ENCODE data around the gene SNRNP25.

DNA sequence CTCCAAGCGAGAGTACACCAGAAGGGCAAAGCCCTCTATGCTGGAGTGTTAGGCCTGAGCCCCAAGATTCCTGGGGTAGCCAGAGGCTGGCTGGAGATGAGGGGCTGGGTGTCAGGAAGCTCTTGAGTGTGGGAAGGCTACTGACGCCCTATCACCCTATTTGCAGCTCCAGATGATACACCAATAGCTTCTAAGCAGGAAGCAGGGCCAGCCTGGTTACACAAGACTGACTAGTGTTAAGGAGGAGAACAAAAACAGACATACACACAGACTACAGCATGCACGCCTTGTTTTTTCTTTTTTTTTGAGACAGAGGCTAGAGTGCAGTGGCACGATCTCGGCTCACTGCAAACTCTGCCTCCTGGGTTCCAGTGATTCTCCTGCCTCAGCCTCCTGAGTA is 16.1 kb upstream of the SNRNP25 start:
- TF ChIP-seq, protein P1, sequence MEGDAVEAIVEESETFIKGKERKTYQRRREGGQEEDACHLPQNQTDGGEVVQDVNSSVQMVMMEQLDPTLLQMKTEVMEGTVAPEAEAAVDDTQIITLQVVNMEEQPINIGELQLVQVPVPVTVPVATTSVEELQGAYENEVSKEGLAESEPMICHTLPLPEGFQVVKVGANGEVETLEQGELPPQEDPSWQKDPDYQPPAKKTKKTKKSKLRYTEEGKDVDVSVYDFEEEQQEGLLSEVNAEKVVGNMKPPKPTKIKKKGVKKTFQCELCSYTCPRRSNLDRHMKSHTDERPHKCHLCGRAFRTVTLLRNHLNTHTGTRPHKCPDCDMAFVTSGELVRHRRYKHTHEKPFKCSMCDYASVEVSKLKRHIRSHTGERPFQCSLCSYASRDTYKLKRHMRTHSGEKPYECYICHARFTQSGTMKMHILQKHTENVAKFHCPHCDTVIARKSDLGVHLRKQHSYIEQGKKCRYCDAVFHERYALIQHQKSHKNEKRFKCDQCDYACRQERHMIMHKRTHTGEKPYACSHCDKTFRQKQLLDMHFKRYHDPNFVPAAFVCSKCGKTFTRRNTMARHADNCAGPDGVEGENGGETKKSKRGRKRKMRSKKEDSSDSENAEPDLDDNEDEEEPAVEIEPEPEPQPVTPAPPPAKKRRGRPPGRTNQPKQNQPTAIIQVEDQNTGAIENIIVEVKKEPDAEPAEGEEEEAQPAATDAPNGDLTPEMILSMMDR (IDR thresholded peaks at IDR 0.05) = no peak
- no peak for TF ChIP-seq POLR2AphosphoS5 (IDR thresholded peaks at IDR 0.05)
- no peak for TF ChIP-seq EP300 (IDR thresholded peaks at IDR 0.05)
- no peak for TF ChIP-seq POLR2A (IDR thresholded peaks at IDR 0.05)
